NCI-H2107 treated with DMSO at 0.1 percent for 48 hours (cell line): ENCODE results near the gene RBBP8NL.

Experiments
- DNase-seq: peaks from one replicate; lab custom pipeline; 2025; ENCODE audit not compliant: unreplicated experiment; lab: John Stamatoyannopoulos, UW

The RBBP8NL gene

DNA sequence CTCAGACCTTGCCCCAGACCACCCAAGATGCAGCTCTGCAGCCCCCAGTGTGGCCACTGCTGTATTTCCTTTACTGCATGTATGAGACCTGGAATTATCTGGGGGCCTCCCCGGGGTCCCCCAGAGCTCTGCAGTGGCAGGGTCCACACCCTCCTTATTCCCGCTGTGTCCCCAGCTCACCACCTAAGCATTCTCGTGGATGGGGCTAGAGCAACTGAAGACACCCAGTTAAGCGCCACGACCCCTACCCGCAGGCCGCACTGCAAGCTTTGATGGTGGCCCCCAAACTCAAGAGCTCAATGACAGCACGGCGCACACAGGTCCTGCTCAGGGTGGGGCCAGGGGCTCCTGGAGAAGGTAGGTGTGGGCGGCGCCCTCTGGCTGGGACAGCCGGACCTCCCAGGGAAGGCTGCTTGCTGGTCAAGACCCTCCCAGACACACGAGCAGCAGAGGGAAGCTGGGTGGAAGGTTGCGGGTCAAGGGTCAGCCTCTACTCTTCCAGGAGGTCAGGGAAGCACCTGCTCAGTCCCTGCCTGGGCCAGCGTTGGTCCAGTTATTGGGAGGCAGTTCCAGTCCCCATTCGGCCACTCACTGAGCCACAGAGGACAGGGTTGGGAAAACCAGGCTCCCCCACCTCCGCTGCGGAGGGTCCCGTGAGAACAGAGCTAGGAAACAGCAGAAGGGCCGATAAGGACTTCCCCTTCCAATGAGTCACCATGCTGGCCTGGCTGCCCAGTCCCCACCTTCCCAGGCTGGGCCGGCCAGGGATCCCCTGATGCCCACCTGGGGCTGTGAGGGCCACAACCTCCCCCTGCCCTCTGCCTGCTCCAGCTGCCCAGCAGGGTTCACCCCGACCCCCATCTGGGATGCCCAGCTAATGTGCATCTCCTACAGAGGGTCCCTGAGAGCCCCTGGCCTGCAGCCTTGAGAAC is 63.2 kb downstream of the RBBP8NL start:
- no peak for DNase-seq

- no peak for DNase-seq
Measured at GRCh38 chr20:62362991-62363919, 64.1 kb downstream of the RBBP8NL start.

DNA sequence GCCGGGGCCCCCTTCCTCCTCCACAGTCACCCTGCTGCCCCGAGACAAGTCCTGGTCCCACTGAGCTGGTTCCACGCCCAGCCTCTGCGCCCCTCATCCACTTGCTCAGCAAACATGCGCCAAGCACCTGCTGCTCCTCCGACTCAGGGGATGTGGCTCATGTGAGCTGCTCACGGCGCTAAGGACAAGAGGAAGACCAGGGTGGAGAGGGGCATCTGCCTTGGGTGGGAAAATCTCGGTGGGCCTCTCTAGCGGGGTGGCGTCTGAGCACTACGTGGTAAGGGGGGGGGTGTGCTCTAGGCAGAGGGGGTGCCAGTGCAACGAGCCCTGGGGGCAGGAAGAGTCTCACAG is 64.8 kb downstream of the RBBP8NL start:
- DNase-seq: no peak

- DNase-seq: no peak
Measured at GRCh38 chr20:62361799-62362589, 65.3 kb downstream of the RBBP8NL start.

GRCh38 chr20:62360854-62361798 is 66.2 kb downstream of the RBBP8NL start:
- no peak for DNase-seq
